ENCODE measurements around the gene PLD1. TPM values are rescaled to one million over a fixed set of nuclear protein-coding genes. Genes with fewer than 3 reads are reported as not detected.

PLD1 gene
- total and polyA plus RNA-seq, 4 donors = 4.9 to 31.5 (median 18.6) TPM

DNA sequence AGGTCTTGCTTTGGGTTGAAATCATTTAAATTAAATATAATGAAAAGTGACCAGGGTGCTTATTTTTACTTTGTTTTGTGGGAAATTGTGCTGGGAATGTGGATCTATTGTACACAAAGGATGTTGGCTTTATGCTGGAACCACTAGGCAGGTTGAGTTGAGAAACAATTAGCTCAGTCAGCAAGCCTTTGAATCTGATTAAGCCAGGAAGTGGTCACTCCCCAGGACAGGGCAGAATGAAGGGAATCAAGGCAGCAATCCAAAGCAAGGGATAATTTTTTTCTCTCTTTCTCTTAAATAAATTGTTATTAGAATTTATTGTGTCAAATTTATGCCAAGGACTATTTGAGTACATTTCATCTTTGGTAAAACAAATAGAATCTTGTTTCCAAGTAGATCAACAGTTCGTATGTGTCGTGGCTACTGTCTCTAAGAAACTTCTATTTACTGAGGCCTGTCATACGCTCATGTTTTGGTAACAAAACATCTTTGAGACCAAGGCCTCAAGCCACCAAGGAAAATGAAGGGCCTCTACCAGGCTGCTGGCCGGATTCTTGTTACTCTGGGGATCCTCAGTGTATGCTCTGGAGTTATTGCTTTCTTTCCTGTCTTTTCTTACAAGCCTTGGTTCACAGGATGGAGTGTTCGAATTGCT lies 32.7 kb upstream of the PLD1 start, which contains the start of gene TMEM212 (continued):
- TF ChIP-seq, protein P1, sequence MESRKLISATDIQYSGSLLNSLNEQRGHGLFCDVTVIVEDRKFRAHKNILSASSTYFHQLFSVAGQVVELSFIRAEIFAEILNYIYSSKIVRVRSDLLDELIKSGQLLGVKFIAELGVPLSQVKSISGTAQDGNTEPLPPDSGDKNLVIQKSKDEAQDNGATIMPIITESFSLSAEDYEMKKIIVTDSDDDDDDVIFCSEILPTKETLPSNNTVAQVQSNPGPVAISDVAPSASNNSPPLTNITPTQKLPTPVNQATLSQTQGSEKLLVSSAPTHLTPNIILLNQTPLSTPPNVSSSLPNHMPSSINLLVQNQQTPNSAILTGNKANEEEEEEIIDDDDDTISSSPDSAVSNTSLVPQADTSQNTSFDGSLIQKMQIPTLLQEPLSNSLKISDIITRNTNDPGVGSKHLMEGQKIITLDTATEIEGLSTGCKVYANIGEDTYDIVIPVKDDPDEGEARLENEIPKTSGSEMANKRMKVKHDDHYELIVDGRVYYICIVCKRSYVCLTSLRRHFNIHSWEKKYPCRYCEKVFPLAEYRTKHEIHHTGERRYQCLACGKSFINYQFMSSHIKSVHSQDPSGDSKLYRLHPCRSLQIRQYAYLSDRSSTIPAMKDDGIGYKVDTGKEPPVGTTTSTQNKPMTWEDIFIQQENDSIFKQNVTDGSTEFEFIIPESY (IDR thresholded peaks at IDR 0.05) = no peak
- TF ChIP-seq FOXA1 (IDR thresholded peaks at IDR 0.05) = no peak

- no peak overlapping the region for H3K4me3 ChIP-seq (ENCODE audit: low read depth in 1 of 3, low read length in 3 of 3)
- DNase-seq (ENCODE audit: low spot score) = no peak
- peak overlapping the region; percentile 65 to 66 for H3K27ac ChIP-seq (ENCODE audit: low read depth in 1 of 2, low read length in 2 of 2)
- no peaks in the 10 kb centered on the region for H3K36me3 ChIP-seq (ENCODE audit: control insufficient read depth in 4 of 4, insufficient read depth in 3 of 4, low read depth in 1 of 4, low read length in 3 of 4)
- 36% methylated on average over 1 of the region's 1 CpG for WGBS
- peaks cover 3 to 49% (median 44%) of the 10 kb centered on the region in 4 donors for H3K4me1 ChIP-seq (ENCODE audit: control insufficient read depth in 4 of 4, insufficient read depth in 4 of 4, low read length in 3 of 4)
- H3K27me3 ChIP-seq (ENCODE audit: control insufficient read depth in 4 of 4, insufficient read depth in 4 of 4, low read length in 3 of 4) = no peaks in the 10 kb centered on the region
- TF ChIP-seq, protein P1 (IDR thresholded peaks at IDR 0.05) = no peak
- TF ChIP-seq FOXA2 (IDR thresholded peaks at IDR 0.05) = no peak
- TF ChIP-seq SP1 (IDR thresholded peaks at IDR 0.05) = no peak
- H3K9me3 ChIP-seq (ENCODE audit: control insufficient read depth in 4 of 4, low read length in 3 of 4) = no peaks in the 10 kb centered on the region
- no peak overlapping the region for H3K9ac ChIP-seq (ENCODE audit: low read depth in 1 of 2, low read length in 2 of 2)
Observed at GRCh38 chr3:171841620-171842000, 31.3 kb upstream of the PLD1 start.

- no peak overlapping the region for H3K4me3 ChIP-seq (ENCODE audit: low read depth in 1 of 3, low read length in 3 of 3)
- 28% methylated on average over 6 of the region's 6 CpGs for WGBS
- H3K27ac ChIP-seq (ENCODE audit: low read depth in 1 of 2, low read length in 2 of 2) = peak overlapping the region; percentile 65 to 66
- no peaks in the 10 kb centered on the region for H3K9me3 ChIP-seq (ENCODE audit: control insufficient read depth in 4 of 4, low read length in 3 of 4)
- no peaks in the 10 kb centered on the region for H3K36me3 ChIP-seq (ENCODE audit: control insufficient read depth in 4 of 4, insufficient read depth in 3 of 4, low read depth in 1 of 4, low read length in 3 of 4)
- peak overlapping the region in 1 of 2 donors; percentile 19 for H3K9ac ChIP-seq (ENCODE audit: low read depth in 1 of 2, low read length in 2 of 2)
- no peak for DNase-seq (ENCODE audit: low spot score)
- peaks cover 3 to 49% (median 44%) of the 10 kb centered on the region in 4 donors for H3K4me1 ChIP-seq (ENCODE audit: control insufficient read depth in 4 of 4, insufficient read depth in 4 of 4, low read length in 3 of 4)
- H3K27me3 ChIP-seq (ENCODE audit: control insufficient read depth in 4 of 4, insufficient read depth in 4 of 4, low read length in 3 of 4) = no peaks in the 10 kb centered on the region
- TF ChIP-seq, protein P2, sequence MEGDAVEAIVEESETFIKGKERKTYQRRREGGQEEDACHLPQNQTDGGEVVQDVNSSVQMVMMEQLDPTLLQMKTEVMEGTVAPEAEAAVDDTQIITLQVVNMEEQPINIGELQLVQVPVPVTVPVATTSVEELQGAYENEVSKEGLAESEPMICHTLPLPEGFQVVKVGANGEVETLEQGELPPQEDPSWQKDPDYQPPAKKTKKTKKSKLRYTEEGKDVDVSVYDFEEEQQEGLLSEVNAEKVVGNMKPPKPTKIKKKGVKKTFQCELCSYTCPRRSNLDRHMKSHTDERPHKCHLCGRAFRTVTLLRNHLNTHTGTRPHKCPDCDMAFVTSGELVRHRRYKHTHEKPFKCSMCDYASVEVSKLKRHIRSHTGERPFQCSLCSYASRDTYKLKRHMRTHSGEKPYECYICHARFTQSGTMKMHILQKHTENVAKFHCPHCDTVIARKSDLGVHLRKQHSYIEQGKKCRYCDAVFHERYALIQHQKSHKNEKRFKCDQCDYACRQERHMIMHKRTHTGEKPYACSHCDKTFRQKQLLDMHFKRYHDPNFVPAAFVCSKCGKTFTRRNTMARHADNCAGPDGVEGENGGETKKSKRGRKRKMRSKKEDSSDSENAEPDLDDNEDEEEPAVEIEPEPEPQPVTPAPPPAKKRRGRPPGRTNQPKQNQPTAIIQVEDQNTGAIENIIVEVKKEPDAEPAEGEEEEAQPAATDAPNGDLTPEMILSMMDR (IDR thresholded peaks at IDR 0.05; ENCODE audit: low read depth, low read length, missing input control) = no peak
- TF ChIP-seq JUND (IDR thresholded peaks at IDR 0.05) (peak in 1 of 2 donors; percentile 77), FOXA1 (IDR thresholded peaks at IDR 0.05) (peak; percentile 92), HNF4G (IDR thresholded peaks at IDR 0.05) (no peak), FOXA2 (IDR thresholded peaks at IDR 0.05) (peak; percentile 97), MAX (IDR thresholded peaks at IDR 0.05) (peak; percentile 37), ATF3 (IDR thresholded peaks at IDR 0.05) (peak; percentile 15), EGR1 (IDR thresholded peaks at IDR 0.05; ENCODE audit: low read depth in 2 of 2) (peak in 1 of 2 donors; percentile 89), SP1 (IDR thresholded peaks at IDR 0.05) (peak; percentile 85), NR2F2 (IDR thresholded peaks at IDR 0.05) (no peak), RXRA (IDR thresholded peaks at IDR 0.05) (peak; percentile 89 to 91), RAD21 (IDR thresholded peaks at IDR 0.05) (peak in 1 of 2 donors; percentile 62), GABPA (IDR thresholded peaks at IDR 0.05 in 1 of 2, conservative IDR thresholded peaks at IDR 0.05 in 1 of 2) (peak in 1 of 2 donors; percentile 44)
- TF ChIP-seq, protein P1 (IDR thresholded peaks at IDR 0.05) = peak; percentile 69
- TF ChIP-seq, protein P3, sequence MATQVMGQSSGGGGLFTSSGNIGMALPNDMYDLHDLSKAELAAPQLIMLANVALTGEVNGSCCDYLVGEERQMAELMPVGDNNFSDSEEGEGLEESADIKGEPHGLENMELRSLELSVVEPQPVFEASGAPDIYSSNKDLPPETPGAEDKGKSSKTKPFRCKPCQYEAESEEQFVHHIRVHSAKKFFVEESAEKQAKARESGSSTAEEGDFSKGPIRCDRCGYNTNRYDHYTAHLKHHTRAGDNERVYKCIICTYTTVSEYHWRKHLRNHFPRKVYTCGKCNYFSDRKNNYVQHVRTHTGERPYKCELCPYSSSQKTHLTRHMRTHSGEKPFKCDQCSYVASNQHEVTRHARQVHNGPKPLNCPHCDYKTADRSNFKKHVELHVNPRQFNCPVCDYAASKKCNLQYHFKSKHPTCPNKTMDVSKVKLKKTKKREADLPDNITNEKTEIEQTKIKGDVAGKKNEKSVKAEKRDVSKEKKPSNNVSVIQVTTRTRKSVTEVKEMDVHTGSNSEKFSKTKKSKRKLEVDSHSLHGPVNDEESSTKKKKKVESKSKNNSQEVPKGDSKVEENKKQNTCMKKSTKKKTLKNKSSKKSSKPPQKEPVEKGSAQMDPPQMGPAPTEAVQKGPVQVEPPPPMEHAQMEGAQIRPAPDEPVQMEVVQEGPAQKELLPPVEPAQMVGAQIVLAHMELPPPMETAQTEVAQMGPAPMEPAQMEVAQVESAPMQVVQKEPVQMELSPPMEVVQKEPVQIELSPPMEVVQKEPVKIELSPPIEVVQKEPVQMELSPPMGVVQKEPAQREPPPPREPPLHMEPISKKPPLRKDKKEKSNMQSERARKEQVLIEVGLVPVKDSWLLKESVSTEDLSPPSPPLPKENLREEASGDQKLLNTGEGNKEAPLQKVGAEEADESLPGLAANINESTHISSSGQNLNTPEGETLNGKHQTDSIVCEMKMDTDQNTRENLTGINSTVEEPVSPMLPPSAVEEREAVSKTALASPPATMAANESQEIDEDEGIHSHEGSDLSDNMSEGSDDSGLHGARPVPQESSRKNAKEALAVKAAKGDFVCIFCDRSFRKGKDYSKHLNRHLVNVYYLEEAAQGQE (IDR thresholded peaks at IDR 0.05) = peak; percentile 74
Observed at GRCh38 chr3:171840811-171841619, 30.7 kb upstream of the PLD1 start.
